Chondrocyte (in vitro differentiated cells): ENCODE data around the gene PITPNM3. TPM values are rescaled to one million over a fixed set of nuclear protein-coding genes. Genes with fewer than 3 reads are reported as not detected.
A peak's percentile ranks its signal among the peaks of the same experiment; 100 is the strongest.

ENCODE experiments used
- DNase-seq: peaks from one replicate; pipeline ENCODE4 v3.0.0; 2021; ENCODE audit warnings: mixed read lengths, low spot score
- H3K27ac Mint-ChIP-seq: one replicate; pipeline ENCODE4 v1.8.0; 2021; ENCODE audit warnings: mild to moderate bottlenecking, moderate library complexity, mixed read lengths; ENCODE audit not compliant: unreplicated experiment
- H3K27me3 Mint-ChIP-seq: 2 replicates; pipeline ENCODE4 v1.8.0; 2021; ENCODE audit warnings: low read depth, mixed read lengths
- H3K36me3 Mint-ChIP-seq: 2 replicates; pipeline ENCODE4 v1.8.0; 2021; ENCODE audit warnings: low read depth, mixed read lengths
- H3K4me1 Mint-ChIP-seq: 2 replicates; pipeline ENCODE4 v1.8.0; 2021; ENCODE audit warnings: low read depth, mild to moderate bottlenecking, mixed read lengths
- H3K4me3 Mint-ChIP-seq: one replicate; pipeline ENCODE4 v1.8.0; 2021; ENCODE audit warnings: mild to moderate bottlenecking, moderate library complexity, mixed read lengths; ENCODE audit not compliant: unreplicated experiment
- H3K9me3 Mint-ChIP-seq: 2 replicates; pipeline ENCODE4 v1.8.0; 2021; ENCODE audit warnings: low read depth, mixed read lengths
- CTCF ChIP-seq: fragments of 200-600 bp; sonication (generic); IDR thresholded peaks from 2 replicates; pipeline ENCODE4 v1.5.0; 2021; ENCODE audit warnings: antibody characterized with exemption, mild to moderate bottlenecking, moderate library complexity
- total RNA-seq: library from RNA; stranded (reverse); gene quantifications from 3 replicates; pipeline ENCODE4 v1.2.1, GENCODE V29; 2021

PITPNM3 gene
- total RNA-seq, 1 donor from 2014 or later = 5.7 TPM

GRCh38 chr17:6442775-6443174 is 113.6 kb downstream of the PITPNM3 start:
- Mint-ChIP-seq H3K9me3 (no peaks in the 10 kb centered on the region), H3K27me3 (peaks cover under 1% of the 10 kb centered on the region), H3K36me3 (no peaks in the 10 kb centered on the region), H3K4me3 (no peak overlapping the region), H3K27ac (no peak overlapping the region), H3K4me1 (peaks cover 12% of the 10 kb centered on the region)
- no peak for DNase-seq
- TF ChIP-seq CTCF = no peak

GRCh38 chr17:6439951-6440350 is 116.4 kb downstream of the PITPNM3 start:
- no peak for TF ChIP-seq CTCF
- H3K9me3 Mint-ChIP-seq = no peaks in the 10 kb centered on the region
- DNase-seq = no peak
- H3K36me3 Mint-ChIP-seq = no peaks in the 10 kb centered on the region
- H3K27me3 Mint-ChIP-seq = peaks cover 10% of the 10 kb centered on the region
- H3K4me1 Mint-ChIP-seq = peaks cover 12% of the 10 kb centered on the region
- H3K27ac Mint-ChIP-seq = no peak overlapping the region
- H3K4me3 Mint-ChIP-seq = no peak overlapping the region

- peaks cover 10% of the 10 kb centered on the region for H3K27me3 Mint-ChIP-seq
- no peak for TF ChIP-seq CTCF
Measured at GRCh38 chr17:6437956-6438355, 118.4 kb downstream of the PITPNM3 start.

GRCh38 chr17:6437466-6437865 is 118.9 kb downstream of the PITPNM3 start:
- Mint-ChIP-seq H3K4me1 (no peaks in the 10 kb centered on the region), H3K27ac (no peak overlapping the region), H3K9me3 (no peaks in the 10 kb centered on the region), H3K36me3 (no peaks in the 10 kb centered on the region), H3K4me3 (no peak overlapping the region), H3K27me3 (peaks cover 10% of the 10 kb centered on the region)
- TF ChIP-seq CTCF = no peak
- DNase-seq = no peak

More at GRCh38 chr17:6437956-6438355, 118.4 kb downstream of the PITPNM3 start:
- Mint-ChIP-seq H3K4me1 (no peaks in the 10 kb centered on the region), H3K4me3 (no peak overlapping the region), H3K27ac (no peak overlapping the region), H3K36me3 (no peaks in the 10 kb centered on the region), H3K9me3 (no peaks in the 10 kb centered on the region)
- no peak for DNase-seq

- Mint-ChIP-seq H3K4me1 (no peaks in the 10 kb centered on the region), H3K9me3 (peaks cover 4% of the 10 kb centered on the region), H3K27me3 (peaks cover 12% of the 10 kb centered on the region), H3K4me3 (no peak overlapping the region), H3K36me3 (peaks cover 3% of the 10 kb centered on the region), H3K27ac (no peak overlapping the region)
- TF ChIP-seq CTCF = peak; percentile 85
- no peak for DNase-seq
Measured at GRCh38 chr17:6435968-6436367, 120.4 kb downstream of the PITPNM3 start.
